ENCODE results near the gene EME1. TPM values are rescaled to one million over a fixed set of nuclear protein-coding genes. Genes with fewer than 3 reads are reported as not detected.

The EME1 gene
- total and polyA plus RNA-seq, 2 of the 13 experiments (the other 11 are each of a cell fraction or from before 2014, with no cell fraction given), result 20.7 to 24.6 TPM

- TF ChIP-seq, protein P1, sequence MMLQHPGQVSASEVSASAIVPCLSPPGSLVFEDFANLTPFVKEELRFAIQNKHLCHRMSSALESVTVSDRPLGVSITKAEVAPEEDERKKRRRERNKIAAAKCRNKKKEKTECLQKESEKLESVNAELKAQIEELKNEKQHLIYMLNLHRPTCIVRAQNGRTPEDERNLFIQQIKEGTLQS (CRISPR knock-in tag; IDR thresholded peaks at IDR 0.05), result peak; percentile 37; the same call in 1 of the 2 replicates
- TF ChIP-seq CHD4 (IDR thresholded peaks at IDR 0.05; ENCODE audit: borderline replicate concordance, low read length) (no peak), ZNF350 (CRISPR knock-in tag; IDR thresholded peaks at IDR 0.05; ENCODE audit: borderline replicate concordance, low read depth) (peak; percentile 67; the same call in 1 of the 2 replicates), KDM5B (CRISPR knock-in tag; IDR thresholded peaks at IDR 0.05; ENCODE audit: borderline replicate concordance) (peak; percentile 74; the same call in 1 of the 2 replicates), ZNF136 (CRISPR knock-in tag; IDR thresholded peaks at IDR 0.05; ENCODE audit: low read depth) (no peak), ZNF703 (CRISPR knock-in tag; IDR thresholded peaks at IDR 0.05; ENCODE audit: borderline replicate concordance) (0 out of 2 replicates have a peak, but pooled peaks have one; percentile 54), TCF7L2 (IDR thresholded peaks at IDR 0.05; ENCODE audit: low read depth, low read length) (no peak), PCBP1 (IDR thresholded peaks at IDR 0.05; ENCODE audit: borderline replicate concordance, low read depth, low read length) (0 out of 2 replicates have a peak, but pooled peaks have one; percentile 18), ZNF225 (CRISPR knock-in tag; IDR thresholded peaks at IDR 0.05) (no peak), ZNF460 (CRISPR knock-in tag; IDR thresholded peaks at IDR 0.05; ENCODE audit: borderline replicate concordance) (no peak), ZNF34 (CRISPR knock-in tag; IDR thresholded peaks at IDR 0.05; ENCODE audit: borderline replicate concordance) (no peak), ZBTB7B (CRISPR knock-in tag; IDR thresholded peaks at IDR 0.05) (no peak; the same call in 1 of the 2 replicates), REST (IDR thresholded peaks at IDR 0.05; ENCODE audit: borderline replicate concordance in 1 of 2, low read depth in 1 of 2, low read length in 2 of 2) (peak in 1 of 2 experiments; percentile 33; a peak in 1 of 4 replicates), TERF1 (CRISPR knock-in tag; IDR thresholded peaks at IDR 0.05) (no peak), POLR2AphosphoS5 (IDR thresholded peaks at IDR 0.05; ENCODE audit: low read depth, low read length) (peak; percentile 80), ZNF12 (CRISPR knock-in tag; IDR thresholded peaks at IDR 0.05) (no peak), KLF6 (CRISPR knock-in tag; IDR thresholded peaks at IDR 0.05) (no peak), MYC (CRISPR knock-in tag; IDR thresholded peaks at IDR 0.05; ENCODE audit: borderline replicate concordance) (peak; percentile 75; the same call in 1 of the 2 replicates), HNF4A (CRISPR knock-in tag; IDR thresholded peaks at IDR 0.05) (peak; percentile 46; the same call in 1 of the 2 replicates)
- TF ChIP-seq, protein P2, sequence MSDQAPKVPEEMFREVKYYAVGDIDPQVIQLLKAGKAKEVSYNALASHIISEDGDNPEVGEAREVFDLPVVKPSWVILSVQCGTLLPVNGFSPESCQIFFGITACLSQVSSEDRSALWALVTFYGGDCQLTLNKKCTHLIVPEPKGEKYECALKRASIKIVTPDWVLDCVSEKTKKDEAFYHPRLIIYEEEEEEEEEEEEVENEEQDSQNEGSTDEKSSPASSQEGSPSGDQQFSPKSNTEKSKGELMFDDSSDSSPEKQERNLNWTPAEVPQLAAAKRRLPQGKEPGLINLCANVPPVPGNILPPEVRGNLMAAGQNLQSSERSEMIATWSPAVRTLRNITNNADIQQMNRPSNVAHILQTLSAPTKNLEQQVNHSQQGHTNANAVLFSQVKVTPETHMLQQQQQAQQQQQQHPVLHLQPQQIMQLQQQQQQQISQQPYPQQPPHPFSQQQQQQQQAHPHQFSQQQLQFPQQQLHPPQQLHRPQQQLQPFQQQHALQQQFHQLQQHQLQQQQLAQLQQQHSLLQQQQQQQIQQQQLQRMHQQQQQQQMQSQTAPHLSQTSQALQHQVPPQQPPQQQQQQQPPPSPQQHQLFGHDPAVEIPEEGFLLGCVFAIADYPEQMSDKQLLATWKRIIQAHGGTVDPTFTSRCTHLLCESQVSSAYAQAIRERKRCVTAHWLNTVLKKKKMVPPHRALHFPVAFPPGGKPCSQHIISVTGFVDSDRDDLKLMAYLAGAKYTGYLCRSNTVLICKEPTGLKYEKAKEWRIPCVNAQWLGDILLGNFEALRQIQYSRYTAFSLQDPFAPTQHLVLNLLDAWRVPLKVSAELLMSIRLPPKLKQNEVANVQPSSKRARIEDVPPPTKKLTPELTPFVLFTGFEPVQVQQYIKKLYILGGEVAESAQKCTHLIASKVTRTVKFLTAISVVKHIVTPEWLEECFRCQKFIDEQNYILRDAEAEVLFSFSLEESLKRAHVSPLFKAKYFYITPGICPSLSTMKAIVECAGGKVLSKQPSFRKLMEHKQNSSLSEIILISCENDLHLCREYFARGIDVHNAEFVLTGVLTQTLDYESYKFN (CRISPR knock-in tag; conservative IDR thresholded peaks at IDR 0.05), result peak; percentile 36; the same call in 1 of the 2 replicates
Observed at GRCh38 chr17:50425682-50426471, 52.8 kb downstream of the EME1 start, which contains the start of gene ACSF2 (continued).
